Left lung (tissue), 10 donors: ENCODE data around the gene WASHC2C. TPM values are rescaled to one million over a fixed set of nuclear protein-coding genes. Genes with fewer than 3 reads are reported as not detected.
"Not testable (repeated sequence)": the region's sequence is repeated elsewhere in the genome, so short reads cannot be mapped to it uniquely, and the experiment has no call there.

ENCODE experiments used
- ATAC-seq: fragments of 200-7000 bp; cut with Tn5 transposase; one replicate; pipeline ENCODE4 v1.9.1; 2020; ENCODE audit warnings: moderate library complexity
- DNase-seq, 4 donors: peaks; one replicate each; pipeline ENCODE4 v3.0.0-alpha.2; 2013 to 2020
- H3K27ac ChIP-seq, 2 donors: fragments of 200-600 bp; sonication (generic) in 1 of 2; one replicate each; pipeline versions ENCODE4 v1.5.0 to v1.8.0; 2020 to 2021
- H3K27me3 ChIP-seq, 2 donors: fragments of 200-600 bp; sonication (generic) in 1 of 2; one replicate each; pipeline versions ENCODE4 v1.5.0 to v1.8.0; 2020 to 2021
- H3K36me3 ChIP-seq, 2 donors: fragments of 200-600 bp; sonication (generic) in 1 of 2; one replicate each; pipeline versions ENCODE4 v1.5.0 to v1.8.0; 2020 to 2021
- H3K4me1 ChIP-seq, 2 donors: fragments of 200-600 bp; one replicate each; pipeline ENCODE4 v1.8.0; 2021
- H3K4me3 ChIP-seq, 2 donors: fragments of 200-600 bp; sonication (generic) in 1 of 2; one replicate each; pipeline versions ENCODE4 v1.5.0 to v1.8.0; 2020 to 2021; ENCODE audit warnings: mild to moderate bottlenecking in 1 of 2
- H3K9me3 ChIP-seq, 2 donors: fragments of 200-600 bp; sonication (generic) in 1 of 2; one replicate each; pipeline versions ENCODE4 v1.5.0 to v1.8.0; 2020 to 2021
- CTCF ChIP-seq, 2 donors: fragments of 200-600 bp; sonication (generic) in 1 of 2; IDR thresholded peaks; one replicate each; pipeline versions ENCODE4 v1.5.0 to v1.8.0; 2021; ENCODE audit warnings: antibody characterized with exemption in 2 of 2
- intact Hi-C, 2 donors: fragments of 100-400 bp; cut with DNase I; formaldehyde crosslinking; loops; one replicate each; pipeline versions ENCODE4 v1.11.2 to v1.14.2; 2022
- polyA plus RNA-seq, 6 donors: library from polyadenylated mRNA; unstranded; fragments of 120-200 nt; gene quantifications; one replicate each; pipeline ENCODE4 v1.2.1, GENCODE V29; 2013; ENCODE audit not compliant: insufficient read length in 6 of 6
- total RNA-seq, 2 donors: library from RNA; stranded (reverse); fragmentation: NEBNext Ultra II Directional; extraction: Animal tissue kit (Norgen Biotek cat#: 25700); gene quantifications; one replicate each; pipeline ENCODE4 v1.2.1, GENCODE V29; 2021
- donor health status: DM: no; HTN: yes; CAD: no.
- donor health status: DM: no; HTN: no; CAD: no.

The WASHC2C gene
- total and polyA plus RNA-seq, 8 donors: 46.4 to 61.1 (median 53.8) TPM

- intact Hi-C loops: no loop called here
- ATAC-seq: no peak
- TF ChIP-seq CTCF (IDR thresholded peaks at IDR 0.05): no peak
- no peak overlapping the region for H3K27ac ChIP-seq
- no peak for DNase-seq
- H3K9me3 ChIP-seq: peaks cover 0 to 5% of the 10 kb centered on the region in 2 donors
- H3K36me3 ChIP-seq: no peaks in the 10 kb centered on the region
- no peaks in the 10 kb centered on the region for H3K4me1 ChIP-seq
- no peaks in the 10 kb centered on the region for H3K27me3 ChIP-seq
- no peak overlapping the region for H3K4me3 ChIP-seq
These were observed 90.2 kb downstream of the WASHC2C start for GRCh38 chr10:45817130-45817859.

GRCh38 chr10:45817912-45818311 lies 90.8 kb downstream of the WASHC2C start:
- ATAC-seq (no peak), DNase-seq (no peak)
- Histone ChIP-seq H3K4me1 (no peaks in the 10 kb centered on the region), H3K27me3 (no peaks in the 10 kb centered on the region), H3K27ac (no peak overlapping the region), H3K9me3 (peaks cover 0 to 5% of the 10 kb centered on the region in 2 donors), H3K4me3 (no peak overlapping the region), H3K36me3 (no peaks in the 10 kb centered on the region)
- no peak for TF ChIP-seq CTCF (IDR thresholded peaks at IDR 0.05)
- intact Hi-C loops: no loop called here

DNA sequence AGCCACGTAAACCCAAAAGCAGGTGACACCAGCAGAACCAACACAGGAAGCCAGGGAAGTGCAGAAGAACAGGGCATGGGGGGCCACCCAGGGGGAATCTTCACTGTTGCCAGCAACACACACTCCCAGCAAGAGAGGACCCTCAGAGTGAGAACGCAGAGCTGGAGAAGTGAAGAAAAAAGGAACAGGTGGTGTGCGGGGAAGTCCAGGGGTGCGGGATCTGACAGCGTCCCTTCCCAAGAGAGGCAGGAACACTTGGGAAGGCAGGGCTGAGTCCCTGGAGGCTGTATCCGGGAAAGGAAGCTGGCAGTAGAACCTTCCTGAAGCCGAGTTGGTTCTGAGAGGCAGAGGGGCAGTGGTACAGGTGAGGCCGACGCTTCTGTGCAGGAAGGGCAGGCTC lies 92.5 kb downstream of the WASHC2C start:
- no peaks in the 10 kb centered on the region for H3K36me3 ChIP-seq
- DNase-seq: no peak
- no peaks in the 10 kb centered on the region for H3K4me1 ChIP-seq
- no peak for TF ChIP-seq CTCF (IDR thresholded peaks at IDR 0.05)
- no peak for ATAC-seq
- no peaks in the 10 kb centered on the region for H3K27me3 ChIP-seq
- no peak overlapping the region for H3K4me3 ChIP-seq
- intact Hi-C loops: no loop called here
- no peak overlapping the region for H3K27ac ChIP-seq
- H3K9me3 ChIP-seq: peaks cover 0 to 5% of the 10 kb centered on the region in 2 donors

DNA sequence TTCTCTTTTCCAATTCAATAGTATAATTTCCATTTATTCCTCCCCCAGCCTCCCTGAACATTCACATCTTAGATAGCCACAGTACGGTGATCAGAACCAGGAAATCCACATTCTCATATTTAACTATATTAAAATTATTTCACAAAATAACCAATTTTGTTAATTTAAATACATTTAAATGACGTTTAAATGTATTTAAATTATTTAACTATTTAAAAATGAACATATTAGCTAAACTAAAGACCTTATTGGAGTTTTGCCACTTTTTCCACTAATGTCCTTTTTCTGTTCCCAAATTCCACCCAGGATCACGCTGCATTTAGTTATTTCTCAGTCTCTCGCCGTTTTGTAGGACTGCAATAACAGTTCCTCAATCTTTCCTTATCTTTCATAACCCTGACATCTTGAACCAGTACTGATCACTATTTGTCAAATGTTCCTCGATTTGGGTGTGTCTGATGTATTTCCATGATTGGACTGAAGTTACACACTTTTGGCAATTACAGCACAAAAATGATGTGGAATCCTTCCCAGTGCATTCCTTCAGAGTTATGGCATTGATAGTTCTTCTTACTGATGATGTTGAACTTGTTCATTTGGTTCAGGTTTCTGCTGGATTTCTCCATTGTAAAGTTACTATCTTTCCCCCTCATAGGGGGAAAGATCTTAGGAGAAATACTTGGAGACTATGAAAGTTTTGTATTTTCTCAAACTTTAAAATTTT lies 93.2 kb downstream of the WASHC2C start:
- H3K27me3 ChIP-seq, H3K4me3 ChIP-seq, H3K9me3 ChIP-seq, ATAC-seq, H3K36me3 ChIP-seq, intact Hi-C loops, H3K4me1 ChIP-seq, DNase-seq, H3K27ac ChIP-seq: not testable (repeated sequence)

DNA sequence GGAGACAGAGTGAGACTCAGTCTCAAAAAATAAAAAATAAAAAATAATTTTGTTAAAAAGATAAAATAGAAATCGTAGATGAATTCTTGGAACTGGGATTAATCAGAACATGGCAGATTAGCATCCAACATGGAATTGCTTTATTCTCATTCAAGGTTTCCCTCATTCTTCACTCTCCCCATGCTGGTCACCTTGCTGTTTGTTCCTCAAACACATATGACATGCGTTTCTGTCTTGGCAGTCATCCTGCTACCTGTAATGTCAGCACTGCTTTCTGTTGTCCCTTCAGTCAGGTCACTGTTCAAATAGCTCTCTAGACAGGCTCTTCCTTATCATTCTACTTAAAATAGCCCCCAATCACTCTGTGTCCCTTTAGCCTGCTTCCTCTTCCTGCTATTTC lies 95.9 kb downstream of the WASHC2C start:
- H3K4me1 ChIP-seq, H3K27me3 ChIP-seq, ATAC-seq, H3K9me3 ChIP-seq, H3K4me3 ChIP-seq, H3K27ac ChIP-seq, DNase-seq, intact Hi-C loops, H3K36me3 ChIP-seq: not testable (repeated sequence)

Other genes with a start within 250 kb of the WASHC2C start
- 10 to 100 TPM; 13.7 to 15.8 TPM for gene ZFAND4, start 54.5 kb upstream of the WASHC2C start, total RNA-seq
- 10 to 100 TPM; 11.9 to 15.8 (median 13.8) TPM for gene ZFAND4, start 54.5 kb upstream of the WASHC2C start, polyA plus RNA-seq
- gene AGAP4, start 120.2 kb downstream of the WASHC2C start, total RNA-seq: 10 to 100 TPM; 15.0 to 15.5 TPM
- gene AGAP4, start 120.2 kb downstream of the WASHC2C start, polyA plus RNA-seq: 10 to 100 TPM; 34.6 to 63.4 (median 45.3) TPM
- 10 to 100 TPM; 42.8 to 48.1 TPM for gene TIMM23, start 245.2 kb downstream of the WASHC2C start, total RNA-seq
- 10 to 100 TPM; 43.7 to 50.1 (median 45.0) TPM for gene TIMM23, start 245.2 kb downstream of the WASHC2C start, polyA plus RNA-seq